Mesendoderm (in vitro differentiated cells): ENCODE data around the gene S100A7.

ENCODE experiments used
- DNase-seq: peaks from one replicate; pipeline ENCODE4 v3.0.0; 2013
- H2AK5ac ChIP-seq: 2 replicates; pipeline ENCODE4 v1.6.1; 2013; ENCODE audit warnings: low read length, inconsistent platforms
- H2BK120ac ChIP-seq: 2 replicates; pipeline ENCODE4 v1.6.1; 2013; ENCODE audit warnings: low read depth, mild to moderate bottlenecking, low read length, moderate library complexity, mixed read lengths
- H2BK15ac ChIP-seq: replicated peaks from 2 replicates; pipeline ENCODE4 v1.6.1; 2013; ENCODE audit warnings: low read depth, mild to moderate bottlenecking, moderate library complexity
- H2BK5ac ChIP-seq: 2 replicates; pipeline ENCODE4 v1.6.1; 2013; ENCODE audit warnings: low read length, inconsistent platforms
- H3K18ac ChIP-seq: 2 replicates; pipeline ENCODE4 v1.6.1; 2013; ENCODE audit warnings: mild to moderate bottlenecking, low read length, mixed read lengths
- H3K23ac ChIP-seq: one replicate; pipeline ENCODE4 v1.6.1; 2013; ENCODE audit warnings: low read length
- H3K27ac ChIP-seq: 2 replicates; pipeline ENCODE4 v1.5.1; 2013; ENCODE audit warnings: low read depth, mild to moderate bottlenecking, inconsistent platforms, low read length, moderate library complexity
- H3K27me3 ChIP-seq: 2 replicates; pipeline ENCODE4 v1.6.1; 2013; ENCODE audit warnings: low read length, control low read depth, mild to moderate bottlenecking, inconsistent platforms; ENCODE audit not compliant: insufficient read depth, poor library complexity
- H3K36me3 ChIP-seq: 2 replicates; pipeline ENCODE4 v1.6.1; 2013; ENCODE audit warnings: low read length, inconsistent platforms; ENCODE audit not compliant: control insufficient read depth, insufficient read depth
- H3K4ac ChIP-seq: one replicate; pipeline ENCODE4 v1.6.1; 2013; ENCODE audit warnings: low read depth, mild to moderate bottlenecking, low read length, moderate library complexity
- H3K4me1 ChIP-seq: 2 replicates; pipeline ENCODE4 v1.6.1; 2013; ENCODE audit warnings: low read depth, low read length, inconsistent platforms; ENCODE audit not compliant: control insufficient read depth
- H3K4me2 ChIP-seq: 2 replicates; pipeline ENCODE4 v1.6.1; 2013; ENCODE audit warnings: low read length
- H3K4me3 ChIP-seq: 2 replicates; pipeline ENCODE4 v1.5.1; 2013; ENCODE audit warnings: mild to moderate bottlenecking, low read length
- H3K56ac ChIP-seq: one replicate; pipeline ENCODE4 v1.6.1; 2013; ENCODE audit warnings: low read length
- H3K79me1 ChIP-seq: 2 replicates; pipeline ENCODE4 v1.6.1; 2013; ENCODE audit warnings: low read length, inconsistent platforms
- H3K79me2 ChIP-seq: 2 replicates; pipeline ENCODE4 v1.6.1; 2013; ENCODE audit warnings: mild to moderate bottlenecking, low read length; ENCODE audit not compliant: control insufficient read depth, insufficient read depth
- H3K9ac ChIP-seq: 2 replicates; pipeline ENCODE4 v1.6.1; 2013; ENCODE audit warnings: low read length, inconsistent platforms
- H4K5ac ChIP-seq: one replicate; pipeline ENCODE4 v1.6.1; 2013; ENCODE audit warnings: low read length
- H4K8ac ChIP-seq: one replicate; pipeline ENCODE4 v1.6.1; 2013; ENCODE audit warnings: low read depth, mild to moderate bottlenecking, control low read depth, low read length, moderate library complexity
- WGBS: extraction: QIAGEN DNeasy Blood & Tissue Kit; methylation state at CpG from one replicate; pipeline ENCODE4 v1.1.7; 2013; ENCODE audit warnings: low lambda C conversion rate, missing lambda C conversion rate; ENCODE audit not compliant: insufficient coverage; ENCODE audit errors: extremely low coverage; 5-methylcytosine and 5-hydroxymethylcytosine counted together

The S100A7 gene

DNA sequence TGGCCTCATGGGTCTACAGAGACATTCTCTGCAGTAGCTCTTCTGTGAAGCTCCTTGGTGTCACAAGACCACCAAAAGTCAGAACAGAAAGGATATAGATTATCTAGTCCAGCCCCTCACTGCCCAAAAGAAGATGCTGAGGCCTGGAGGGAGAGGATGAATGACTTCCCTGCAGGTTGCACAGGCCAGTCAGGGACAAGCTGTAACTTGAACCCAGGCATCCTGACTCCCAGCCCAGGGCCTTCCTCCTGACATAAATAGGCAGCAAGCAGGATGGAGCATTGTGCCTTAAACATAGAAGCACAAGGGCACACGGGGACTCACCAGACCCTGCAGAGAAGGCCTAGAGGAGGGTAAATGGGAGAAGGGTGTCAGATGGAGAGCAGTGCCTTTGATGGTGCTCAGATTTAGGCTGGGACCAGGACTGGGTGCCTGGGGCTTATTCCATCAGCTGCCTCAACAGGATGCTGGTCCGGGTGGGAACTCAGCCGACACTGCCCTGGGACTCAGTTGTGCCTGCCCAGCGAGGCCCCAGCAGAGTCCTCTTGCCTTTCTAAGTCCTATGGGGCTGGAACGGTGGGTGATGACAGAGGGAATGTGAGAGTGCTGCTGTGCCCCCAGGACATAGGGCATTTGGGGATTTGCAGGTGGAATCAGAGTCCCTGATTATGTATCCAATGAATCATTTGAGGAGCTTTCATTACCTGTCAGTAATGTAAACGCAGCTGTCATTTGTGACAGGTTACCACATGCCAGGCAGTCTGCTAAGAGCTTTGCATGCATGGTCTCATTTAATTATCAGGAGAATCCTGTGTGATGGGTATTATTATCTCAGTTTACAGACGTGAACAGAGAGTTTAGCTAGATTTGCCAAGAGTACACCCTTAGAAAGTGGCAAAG, 30.9 kb downstream of the S100A7 start:
- H2BK5ac ChIP-seq = no peak overlapping the region

GRCh38 chr1:153428791-153429190, 31.7 kb downstream of the S100A7 start:
- H3K4me3 ChIP-seq = no peak overlapping the region
- no peaks in the 10 kb centered on the region for H3K4me1 ChIP-seq
- no peaks in the 10 kb centered on the region for H3K27me3 ChIP-seq
- H3K9ac ChIP-seq = no peak overlapping the region
- no peaks in the 10 kb centered on the region for H3K79me1 ChIP-seq
- no peak overlapping the region for H3K18ac ChIP-seq
- H3K27ac ChIP-seq = no peak overlapping the region
- no peaks in the 10 kb centered on the region for H3K36me3 ChIP-seq
- H3K23ac ChIP-seq = no peak overlapping the region
- no peak overlapping the region for H3K4me2 ChIP-seq
- H4K5ac ChIP-seq = no peak overlapping the region
- no peak overlapping the region for H3K56ac ChIP-seq
- H2BK120ac ChIP-seq = no peak overlapping the region
- H3K4ac ChIP-seq = no peak overlapping the region
- H4K8ac ChIP-seq = no peak overlapping the region
- no CpG with 5 or more reads among the region's 6 CpGs for WGBS
- H3K79me2 ChIP-seq = no peaks in the 10 kb centered on the region
- peak; percentile 25 for DNase-seq
- no peak overlapping the region for H2AK5ac ChIP-seq
- no peak overlapping the region for H2BK15ac ChIP-seq
- no peak overlapping the region for H2BK5ac ChIP-seq

More for the DNA sequence above, 30.9 kb downstream of the S100A7 start:
- H2BK120ac ChIP-seq = no peak overlapping the region
- H3K4ac ChIP-seq = no peak overlapping the region
- no peak overlapping the region for H3K9ac ChIP-seq
- no peak for DNase-seq
- no CpG with 5 or more reads among the region's 7 CpGs for WGBS
- H4K8ac ChIP-seq = no peak overlapping the region
- H3K4me3 ChIP-seq = no peak overlapping the region
- no peak overlapping the region for H3K27ac ChIP-seq
- H3K27me3 ChIP-seq = no peaks in the 10 kb centered on the region
- no peaks in the 10 kb centered on the region for H3K36me3 ChIP-seq
- H3K56ac ChIP-seq = no peak overlapping the region
- no peak overlapping the region for H2BK15ac ChIP-seq
- no peak overlapping the region for H4K5ac ChIP-seq
- H3K4me1 ChIP-seq = no peaks in the 10 kb centered on the region
- no peaks in the 10 kb centered on the region for H3K79me2 ChIP-seq
- no peaks in the 10 kb centered on the region for H3K79me1 ChIP-seq
- no peak overlapping the region for H3K4me2 ChIP-seq
- H2AK5ac ChIP-seq = no peak overlapping the region
- no peak overlapping the region for H3K18ac ChIP-seq
- no peak overlapping the region for H3K23ac ChIP-seq

- Histone ChIP-seq H3K36me3 (no peaks in the 10 kb centered on the region), H3K27me3 (no peaks in the 10 kb centered on the region), H3K4ac (no peak overlapping the region), H3K4me2 (no peak overlapping the region), H3K79me2 (no peaks in the 10 kb centered on the region), H3K4me1 (no peaks in the 10 kb centered on the region), H3K79me1 (no peaks in the 10 kb centered on the region), H4K8ac (no peak overlapping the region), H4K5ac (no peak overlapping the region), H3K27ac (no peak overlapping the region), H2BK120ac (no peak overlapping the region), H2AK5ac (no peak overlapping the region), H3K18ac (no peak overlapping the region), H3K23ac (no peak overlapping the region), H3K56ac (no peak overlapping the region), H2BK5ac (no peak overlapping the region), H2BK15ac (no peak overlapping the region), H3K9ac (no peak overlapping the region), H3K4me3 (no peak overlapping the region)
- no peak for DNase-seq
- no CpG with 5 or more reads among the region's 12 CpGs for WGBS
Observed at GRCh38 chr1:153428073-153428638, 32.3 kb downstream of the S100A7 start.

- no peak overlapping the region for H3K9ac ChIP-seq
- no peak overlapping the region for H3K23ac ChIP-seq
- no peak overlapping the region for H4K5ac ChIP-seq
- no peak for DNase-seq
- H3K79me2 ChIP-seq = no peaks in the 10 kb centered on the region
- H2BK5ac ChIP-seq = no peak overlapping the region
- no peak overlapping the region for H3K4ac ChIP-seq
- H3K4me3 ChIP-seq = no peak overlapping the region
- H3K27ac ChIP-seq = no peak overlapping the region
- no peak overlapping the region for H3K18ac ChIP-seq
- H3K56ac ChIP-seq = no peak overlapping the region
- H3K79me1 ChIP-seq = no peaks in the 10 kb centered on the region
- no CpG with 5 or more reads among the region's 1 CpG for WGBS
- H4K8ac ChIP-seq = no peak overlapping the region
- H2BK120ac ChIP-seq = no peak overlapping the region
- no peaks in the 10 kb centered on the region for H3K36me3 ChIP-seq
- H3K4me2 ChIP-seq = no peak overlapping the region
- no peaks in the 10 kb centered on the region for H3K27me3 ChIP-seq
- H2BK15ac ChIP-seq = no peak overlapping the region
- no peak overlapping the region for H2AK5ac ChIP-seq
- H3K4me1 ChIP-seq = no peaks in the 10 kb centered on the region
Observed at GRCh38 chr1:153426809-153427208, 33.6 kb downstream of the S100A7 start.

DNA sequence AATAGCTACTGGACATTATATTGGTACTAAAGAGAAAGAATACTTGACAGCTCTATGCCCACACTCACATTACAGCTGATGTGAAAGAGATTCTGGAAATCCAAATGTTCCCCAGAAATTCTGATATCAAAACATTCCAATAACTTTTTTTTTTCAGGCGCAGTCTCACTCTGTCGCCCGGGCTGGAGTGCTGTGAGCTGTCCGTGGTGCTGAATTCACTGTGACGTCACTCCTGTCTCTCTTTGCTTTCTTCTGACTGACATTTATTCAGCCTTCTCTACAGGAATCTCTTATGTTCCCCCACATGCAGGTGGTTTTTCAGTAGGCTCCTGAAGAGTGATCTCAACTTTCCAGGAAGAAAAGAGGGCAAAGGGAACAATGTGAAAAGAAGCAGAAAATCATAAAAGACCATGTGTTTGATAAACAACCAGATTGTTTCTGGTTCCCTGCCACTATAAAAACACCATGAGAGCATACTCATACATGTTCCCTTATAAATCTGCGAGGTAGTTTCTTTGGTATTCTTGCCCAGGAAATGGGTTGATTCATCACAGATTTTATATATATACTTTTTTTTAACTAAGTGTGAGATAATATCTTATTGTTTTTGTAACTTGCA, 37.9 kb downstream of the S100A7 start:
- Histone ChIP-seq H3K36me3 (no peaks in the 10 kb centered on the region), H3K79me2 (no peaks in the 10 kb centered on the region), H3K4ac (no peak overlapping the region), H2BK120ac (no peak overlapping the region), H3K4me1 (no peaks in the 10 kb centered on the region), H3K23ac (no peak overlapping the region), H3K4me2 (no peak overlapping the region), H3K56ac (no peak overlapping the region), H3K27me3 (no peaks in the 10 kb centered on the region), H3K79me1 (no peaks in the 10 kb centered on the region), H3K4me3 (no peak overlapping the region), H3K9ac (no peak overlapping the region), H4K8ac (no peak overlapping the region), H2AK5ac (no peak overlapping the region), H3K18ac (no peak overlapping the region), H2BK5ac (no peak overlapping the region), H4K5ac (no peak overlapping the region), H3K27ac (no peak overlapping the region), H2BK15ac (no peak overlapping the region)
- WGBS = no CpG with 5 or more reads among the region's 6 CpGs
- peak; percentile 66 for DNase-seq
